HG03039 (cell line): ENCODE measurements around the gene SLC5A8.

Source experiments
- ATAC-seq: cut with Tn5 transposase; IDR thresholded peaks from one replicate; pipeline ENCODE4 v1.9.1; 2021; ENCODE audit warnings: mild to moderate bottlenecking, moderate library complexity; ENCODE audit not compliant: unreplicated experiment

The SLC5A8 gene

GRCh38 chr12:101209319-101210302 is at the start of gene SLC5A8:
Gene SLC5A8 (minus strand): TSS chr12:101210238. CDS start chr12:101209848, 390 bp downstream.
- ATAC-seq, result no peak

GRCh38 chr12:101257357-101257756 is 47.3 kb upstream of the SLC5A8 start:
- no peak for ATAC-seq

- no peak for ATAC-seq
These were observed 46.2 kb upstream of the SLC5A8 start for GRCh38 chr12:101256266-101256665.

GRCh38 chr12:101243616-101244015 is 33.6 kb upstream of the SLC5A8 start:
- ATAC-seq, result no peak

GRCh38 chr12:101243074-101243473 is 33.0 kb upstream of the SLC5A8 start:
- no peak for ATAC-seq

- no peak for ATAC-seq
These were observed 28.8 kb upstream of the SLC5A8 start for GRCh38 chr12:101238800-101239329.

- ATAC-seq, result no peak
These were observed 28.3 kb upstream of the SLC5A8 start for GRCh38 chr12:101238306-101238705.

GRCh38 chr12:101235686-101236085 is 25.6 kb upstream of the SLC5A8 start:
- ATAC-seq, result no peak

- no peak for ATAC-seq
These were observed 21.6 kb upstream of the SLC5A8 start for GRCh38 chr12:101231636-101232035.

- ATAC-seq, result no peak
These were observed 20.5 kb upstream of the SLC5A8 start for GRCh38 chr12:101230547-101230946.

GRCh38 chr12:101229841-101230241 is 19.8 kb upstream of the SLC5A8 start:
- ATAC-seq, result no peak

- ATAC-seq, result no peak
These were observed 11.3 kb upstream of the SLC5A8 start for GRCh38 chr12:101221301-101221700.

- ATAC-seq, result no peak
These were observed 6.8 kb upstream of the SLC5A8 start for GRCh38 chr12:101216810-101217209.

- no peak for ATAC-seq
These were observed 2.8 kb downstream of the SLC5A8 start for GRCh38 chr12:101207086-101207780.

GRCh38 chr12:101204602-101205304 is 5.3 kb downstream of the SLC5A8 start:
- no peak for ATAC-seq

- ATAC-seq, result no peak
These were observed 9.2 kb downstream of the SLC5A8 start for GRCh38 chr12:101200824-101201223.

GRCh38 chr12:101200145-101200544 is 9.9 kb downstream of the SLC5A8 start:
- no peak for ATAC-seq

- no peak for ATAC-seq
These were observed 23.7 kb downstream of the SLC5A8 start for GRCh38 chr12:101186291-101186690.

- ATAC-seq, result no peak
These were observed 28.3 kb downstream of the SLC5A8 start for GRCh38 chr12:101181776-101182175.

GRCh38 chr12:101174541-101174940 is 35.5 kb downstream of the SLC5A8 start:
- no peak for ATAC-seq

GRCh38 chr12:101173197-101173749 is 36.8 kb downstream of the SLC5A8 start:
- ATAC-seq, result no peak
